HG03135 (cell line): Measurements from ENCODE around the gene ARMC9.

Experiments used
- ATAC-seq: cut with Tn5 transposase; IDR thresholded peaks from one replicate; pipeline ENCODE4 v1.9.1; 2021; ENCODE audit warnings: mild to moderate bottlenecking, moderate library complexity; ENCODE audit not compliant: unreplicated experiment

The ARMC9 gene

GRCh38 chr2:231410293-231411004 lies 212.0 kb downstream of the ARMC9 start:
- ATAC-seq = no peak

DNA sequence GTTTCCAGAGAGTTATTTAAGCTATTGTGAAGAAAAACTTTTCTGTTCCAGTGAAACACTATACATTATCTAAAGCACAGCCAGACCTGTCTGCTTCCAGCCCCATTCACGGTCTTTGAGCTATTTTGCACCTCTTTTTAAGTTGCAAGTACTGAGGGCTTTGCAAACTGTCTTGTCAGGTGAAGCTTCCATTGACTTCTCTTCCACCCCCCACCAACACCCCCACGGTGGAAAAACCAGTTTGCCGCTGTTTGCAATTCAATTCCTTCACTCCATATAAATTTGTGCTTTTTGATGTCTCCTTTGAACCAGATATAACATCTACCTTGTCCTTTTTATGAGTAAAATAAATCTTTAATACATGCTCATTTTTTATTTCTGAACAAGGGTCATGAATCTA lies 212.8 kb downstream of the ARMC9 start:
- ATAC-seq = no peak

- ATAC-seq = peak; percentile 98
These were observed 213.6 kb downstream of the ARMC9 start for GRCh38 chr2:231411831-231412617.

GRCh38 chr2:231412618-231412963 lies 214.2 kb downstream of the ARMC9 start:
- ATAC-seq = no peak

DNA sequence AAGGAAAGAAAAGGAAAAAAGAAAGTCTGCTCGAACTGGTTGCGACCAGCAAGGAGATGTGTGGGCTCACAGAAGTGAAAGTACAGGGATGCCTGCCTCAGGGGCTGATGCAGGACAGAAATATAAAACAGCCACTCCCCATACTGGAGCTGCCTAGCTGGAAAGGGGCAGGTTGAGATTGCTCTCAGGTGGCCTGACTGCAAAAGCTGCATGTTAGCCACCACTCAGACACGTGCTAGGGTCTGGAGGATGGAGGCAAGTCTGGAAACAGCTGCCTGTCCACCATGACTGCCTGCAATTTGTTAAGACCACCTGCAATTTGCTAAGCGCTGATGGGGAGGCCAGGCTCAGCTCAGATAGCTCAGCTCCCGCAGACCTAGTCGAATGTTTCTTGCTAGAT lies 215.0 kb downstream of the ARMC9 start:
- no peak for ATAC-seq

DNA sequence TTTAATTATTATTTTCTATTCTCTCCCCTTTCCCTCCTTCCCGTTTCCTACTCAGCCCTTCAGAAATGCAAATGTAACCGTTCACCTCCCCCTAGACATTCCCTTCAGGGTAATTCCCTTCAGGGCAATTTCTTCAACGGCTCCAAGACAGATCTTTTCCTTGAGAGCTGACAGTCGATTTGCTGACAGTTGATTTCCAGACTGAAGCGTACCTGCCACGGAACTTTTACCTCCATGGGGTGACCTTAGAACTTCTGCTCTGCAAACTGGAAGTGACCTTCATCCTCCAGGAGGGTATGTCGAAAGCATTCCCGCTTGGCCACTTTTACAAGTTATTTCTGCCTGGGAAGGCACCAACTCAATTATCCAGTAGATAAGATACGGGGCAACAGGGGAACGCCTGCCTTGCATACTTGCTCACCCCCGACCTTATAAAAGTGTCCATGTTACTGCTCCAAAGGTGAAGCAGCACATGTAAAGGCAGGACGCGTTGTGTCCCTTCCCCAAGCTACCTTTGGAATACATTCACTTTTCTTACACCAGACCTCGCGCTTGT lies 215.6 kb downstream of the ARMC9 start:
- no peak for ATAC-seq

- no peak for ATAC-seq
These were observed 216.6 kb downstream of the ARMC9 start for GRCh38 chr2:231415029-231415428.

DNA sequence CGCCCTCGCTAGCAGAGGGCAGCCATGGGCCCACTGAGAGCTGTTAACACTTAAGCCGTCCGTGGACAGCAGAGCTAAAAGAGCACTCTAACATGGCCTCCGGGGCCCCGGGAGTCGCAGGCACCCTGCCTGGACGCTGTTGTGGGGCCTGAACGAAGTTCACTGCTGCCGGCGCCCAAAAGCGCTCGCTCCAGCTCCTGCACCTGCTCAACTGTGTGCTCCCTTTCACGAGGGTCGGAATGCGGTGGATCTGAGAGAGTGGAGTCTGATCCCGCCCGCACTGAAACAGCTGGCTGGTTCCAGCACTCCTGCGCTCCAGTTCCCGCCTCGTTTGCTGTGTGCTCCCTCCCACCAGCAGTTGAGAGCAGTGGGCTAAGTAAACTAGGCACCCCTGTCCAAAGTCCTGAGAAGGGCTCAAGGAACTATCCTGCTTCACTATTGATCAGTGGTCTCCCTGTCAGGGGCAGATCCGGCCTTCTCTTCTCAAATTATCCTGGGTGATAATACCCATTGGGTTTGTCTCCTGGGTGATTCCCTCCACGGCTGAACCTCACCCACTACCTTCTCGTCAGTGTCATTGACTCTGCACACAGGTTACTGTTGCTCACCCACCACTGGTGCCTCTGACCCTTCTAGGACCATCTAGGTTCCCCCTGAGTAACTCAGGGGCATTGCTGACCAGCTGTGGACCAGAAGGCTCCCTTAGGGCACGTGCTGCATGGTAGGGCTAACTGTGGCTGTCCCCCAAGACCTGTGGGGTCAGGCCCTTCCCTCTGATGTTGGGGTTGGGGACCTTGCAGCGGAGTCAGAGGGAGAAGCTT lies 220.6 kb downstream of the ARMC9 start:
- no peak for ATAC-seq

GRCh38 chr2:231421051-231421580 lies 222.7 kb downstream of the ARMC9 start:
- ATAC-seq = no peak

DNA sequence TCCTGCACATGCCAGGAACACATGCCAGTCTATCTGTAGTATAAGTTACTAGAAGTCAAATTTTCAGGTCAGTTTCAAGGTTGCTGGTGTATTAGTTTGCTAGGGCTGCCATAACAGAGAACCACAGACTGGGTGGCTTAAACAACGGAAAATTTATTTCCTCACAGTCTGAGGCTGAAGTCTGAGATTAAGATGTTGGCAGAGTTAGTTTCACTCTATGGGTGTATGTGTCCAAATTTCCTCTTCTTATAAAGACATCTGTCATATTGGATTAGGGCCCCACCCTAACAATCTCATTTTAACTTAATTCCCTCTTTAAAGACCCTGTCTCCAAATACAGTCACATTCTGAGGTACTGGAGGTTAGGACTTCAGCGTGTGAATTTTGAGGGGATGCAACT lies 223.6 kb downstream of the ARMC9 start:
- no peak for ATAC-seq

- no peak for ATAC-seq
These were observed 224.7 kb downstream of the ARMC9 start for GRCh38 chr2:231423176-231423575.
